NCI-H2196 treated with DMSO at 0.1 percent for 48 hours (cell line): ENCODE results near the gene CATSPERE.
"Not testable (repeated sequence)": the region's sequence is repeated elsewhere in the genome, so short reads cannot be mapped to it uniquely, and the experiment has no call there.

ENCODE experiments used
- DNase-seq: peaks from one replicate; lab custom pipeline; 2025; ENCODE audit not compliant: unreplicated experiment; lab: John Stamatoyannopoulos, UW

The CATSPERE gene

DNA sequence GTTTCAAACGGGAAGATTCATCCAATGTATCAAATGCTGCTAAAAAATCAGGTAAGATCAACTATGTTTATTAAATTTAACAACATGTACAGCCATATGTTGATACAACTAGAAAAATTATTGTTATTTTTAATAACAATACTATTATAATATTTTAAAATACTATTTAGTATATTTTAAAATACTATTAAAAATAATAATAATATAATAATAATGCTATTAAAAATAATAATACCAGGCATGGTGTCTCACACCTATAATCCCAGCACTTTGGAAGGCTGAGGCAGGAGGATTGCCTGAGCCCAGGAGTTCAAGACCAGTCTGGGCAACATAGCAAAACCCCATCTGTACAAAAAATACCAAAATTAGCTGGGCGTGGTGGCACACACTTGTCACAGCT lies 54.6 kb downstream of the CATSPERE start:
- DNase-seq: no peak

DNA sequence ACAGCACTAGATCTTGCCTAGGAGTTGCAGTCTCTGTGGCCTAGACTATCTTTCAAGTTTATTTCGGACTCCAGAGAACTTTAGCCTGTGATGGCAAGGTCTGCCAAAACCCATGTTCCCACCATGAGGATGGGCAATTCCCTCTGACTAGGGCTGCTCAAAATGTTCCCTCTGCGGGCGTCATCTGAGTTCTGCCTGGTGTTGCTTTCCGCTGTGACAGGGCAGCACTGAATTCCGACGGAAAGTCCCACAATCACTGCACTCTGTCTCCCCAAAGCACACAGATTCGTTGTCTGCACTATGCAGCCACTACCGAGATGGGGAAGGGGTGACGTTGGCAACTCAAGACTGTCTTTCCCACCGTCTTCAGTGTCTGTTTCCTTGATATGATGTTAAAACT lies 75.2 kb downstream of the CATSPERE start:
- DNase-seq: no peak

DNA sequence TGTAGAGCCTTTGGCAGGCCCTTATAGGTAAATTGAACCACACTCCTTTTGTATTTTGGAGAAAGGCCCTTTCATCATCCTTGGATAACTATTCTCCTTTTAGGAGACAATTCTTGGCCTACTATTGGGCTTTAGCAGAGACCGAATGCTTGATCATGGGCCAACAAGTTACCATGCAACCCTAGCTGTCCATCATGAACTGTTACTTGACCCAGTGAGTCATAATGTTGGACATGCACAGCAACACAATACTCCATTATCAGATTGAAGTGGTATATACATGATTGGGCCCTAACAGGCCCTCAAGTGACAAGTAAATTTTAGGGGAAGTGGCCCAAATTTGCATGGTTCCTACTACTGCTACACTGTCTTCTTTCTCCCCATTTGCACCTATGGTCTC lies 84.4 kb downstream of the CATSPERE start:
- no peak for DNase-seq

DNA sequence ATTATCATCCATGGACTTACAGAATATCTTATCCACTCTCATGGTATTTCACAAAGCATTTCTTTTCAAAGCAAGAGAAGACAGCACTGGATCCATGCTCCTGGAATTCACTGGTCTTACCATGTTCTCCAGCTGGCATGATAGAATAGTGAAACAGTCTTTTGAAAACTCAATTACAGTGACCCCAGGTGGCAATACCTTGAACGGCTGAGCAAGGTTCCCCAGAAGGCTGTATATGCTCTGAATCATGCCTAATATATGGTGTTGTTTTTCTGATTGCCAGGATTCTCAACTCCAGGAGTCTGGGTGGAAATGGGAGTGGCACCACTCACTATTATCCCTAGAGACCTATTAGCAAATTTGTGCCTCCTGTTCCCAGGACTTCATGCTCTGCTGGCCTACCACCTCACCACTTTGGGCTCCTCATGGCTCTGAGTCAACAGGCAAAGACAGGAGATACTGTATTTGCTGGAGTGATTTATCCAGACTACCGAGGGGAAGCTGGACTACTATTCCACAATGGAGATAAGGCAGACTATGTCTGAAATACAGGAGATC lies 87.6 kb downstream of the CATSPERE start:
- DNase-seq: no peak

- DNase-seq: no peak
Observed at GRCh38 chr1:244552336-244552735, 91.3 kb downstream of the CATSPERE start.

GRCh38 chr1:244556263-244556662 lies 95.2 kb downstream of the CATSPERE start:
- DNase-seq: no peak

DNA sequence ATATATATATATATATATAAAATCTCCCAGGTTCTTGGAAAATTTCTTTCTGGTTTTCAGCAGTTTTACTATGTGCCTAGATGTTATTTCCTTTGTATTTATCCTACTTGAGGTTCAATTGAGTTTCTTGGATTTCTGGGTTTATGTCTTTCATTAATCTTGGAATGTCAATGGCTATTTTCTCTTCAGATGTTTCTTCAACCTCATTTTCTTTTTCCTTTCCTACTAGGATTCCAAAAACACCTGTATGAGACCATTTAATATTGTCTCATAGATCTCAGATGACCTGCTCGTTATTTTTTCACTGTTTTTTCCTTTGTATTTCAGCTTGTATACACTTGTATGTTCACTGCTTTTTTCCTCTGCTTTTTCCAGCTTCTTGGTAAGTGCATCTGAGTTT lies 96.5 kb downstream of the CATSPERE start:
- no peak for DNase-seq

GRCh38 chr1:244559561-244559960 lies 98.5 kb downstream of the CATSPERE start:
- no peak for DNase-seq

GRCh38 chr1:244562877-244563276 lies 101.8 kb downstream of the CATSPERE start:
- not testable (repeated sequence) for DNase-seq

DNA sequence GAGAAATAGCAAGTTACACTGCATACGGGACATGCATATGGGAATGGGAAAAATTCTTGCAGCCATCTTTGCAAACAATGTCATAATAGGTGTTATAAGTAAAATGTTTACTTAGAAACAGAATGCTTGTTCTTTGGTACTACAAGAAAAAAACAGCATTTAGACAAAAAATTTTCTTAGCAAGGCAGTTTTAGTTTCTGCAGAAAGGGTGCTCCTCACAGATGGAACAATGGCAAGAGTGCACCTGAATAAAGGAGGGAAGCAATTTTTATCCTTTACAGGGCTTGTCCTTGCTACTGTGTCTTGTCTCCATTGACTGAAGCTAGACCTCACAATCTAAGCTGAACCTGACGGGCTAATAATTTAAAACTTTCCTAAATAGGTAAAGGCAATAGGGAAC lies 112.7 kb downstream of the CATSPERE start:
- no peak for DNase-seq

GRCh38 chr1:244576259-244576892 lies 115.3 kb downstream of the CATSPERE start:
- no peak for DNase-seq

DNA sequence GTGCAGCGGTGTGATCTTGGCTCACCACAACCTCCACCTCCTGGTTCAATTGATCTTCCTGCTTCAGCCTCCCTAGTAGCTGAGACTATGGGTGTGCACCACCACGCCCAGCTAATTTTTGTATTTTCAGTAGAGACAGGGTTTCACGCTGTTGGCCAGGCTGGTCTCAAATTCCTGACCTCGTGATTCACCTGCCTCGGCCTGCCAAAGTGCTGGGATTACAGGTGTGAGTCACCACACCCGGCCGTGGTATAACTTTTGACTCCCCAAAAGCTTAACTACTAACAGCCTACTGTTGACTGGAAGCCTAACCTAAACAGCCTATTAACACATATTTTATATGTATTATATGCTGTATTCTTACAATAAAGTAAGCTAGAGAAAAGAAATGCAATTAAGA lies 117.1 kb downstream of the CATSPERE start:
- not testable (repeated sequence) for DNase-seq

DNA sequence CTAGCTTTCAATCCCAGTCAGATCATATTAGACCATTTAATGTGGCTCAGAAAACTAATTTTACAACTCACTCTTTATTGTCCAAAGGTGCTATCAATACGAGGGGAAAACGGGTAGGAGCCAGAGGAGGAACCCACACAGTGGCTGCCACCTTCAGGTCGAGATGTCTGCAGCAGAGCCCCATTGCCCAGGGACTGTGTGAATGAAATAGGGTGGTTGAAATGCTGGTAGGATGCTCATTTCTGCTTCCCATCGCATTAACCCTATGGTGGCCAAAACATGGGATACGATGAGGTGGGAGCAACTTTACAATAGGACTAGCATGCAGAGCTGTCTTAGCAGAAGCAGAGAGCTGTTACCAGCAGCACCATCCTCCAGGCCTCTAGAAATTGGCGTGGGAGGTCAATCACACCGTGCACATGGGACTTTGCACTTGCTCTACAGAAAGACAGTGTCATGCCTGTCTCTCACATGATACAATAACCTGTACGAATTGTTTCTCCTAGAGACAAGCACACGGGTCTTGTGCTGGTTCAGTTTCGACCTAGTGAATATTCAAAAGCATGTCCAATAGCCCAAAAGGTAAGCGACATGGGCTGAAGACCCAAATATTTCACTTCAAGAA lies 122.4 kb downstream of the CATSPERE start:
- no peak for DNase-seq

- DNase-seq: no peak
Observed at GRCh38 chr1:244585867-244586266, 124.8 kb downstream of the CATSPERE start.

GRCh38 chr1:244590670-244591069 lies 129.6 kb downstream of the CATSPERE start:
- no peak for DNase-seq

DNA sequence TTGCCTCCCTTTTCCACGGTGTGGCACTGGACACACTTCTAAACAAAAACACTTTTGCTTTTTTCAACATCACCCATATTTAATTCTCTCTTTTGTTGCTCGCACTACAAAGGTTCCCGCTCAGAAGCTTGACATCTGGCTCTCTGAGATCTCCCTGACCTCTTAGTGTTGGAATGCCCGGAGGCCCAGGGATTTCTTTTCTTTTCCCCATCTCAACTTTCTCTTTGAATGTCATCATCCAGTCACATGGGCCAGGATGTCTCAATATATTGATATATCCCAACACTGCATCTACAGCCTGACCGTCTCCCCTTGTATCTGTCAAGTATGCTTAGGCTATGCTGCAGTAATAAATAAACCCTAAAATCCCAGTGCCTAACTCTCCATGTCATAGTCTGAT lies 137.5 kb downstream of the CATSPERE start:
- DNase-seq: no peak

- no peak for DNase-seq
Observed at GRCh38 chr1:244599937-244600350, 138.9 kb downstream of the CATSPERE start.

GRCh38 chr1:244601336-244601735 lies 140.3 kb downstream of the CATSPERE start:
- DNase-seq: no peak

DNA sequence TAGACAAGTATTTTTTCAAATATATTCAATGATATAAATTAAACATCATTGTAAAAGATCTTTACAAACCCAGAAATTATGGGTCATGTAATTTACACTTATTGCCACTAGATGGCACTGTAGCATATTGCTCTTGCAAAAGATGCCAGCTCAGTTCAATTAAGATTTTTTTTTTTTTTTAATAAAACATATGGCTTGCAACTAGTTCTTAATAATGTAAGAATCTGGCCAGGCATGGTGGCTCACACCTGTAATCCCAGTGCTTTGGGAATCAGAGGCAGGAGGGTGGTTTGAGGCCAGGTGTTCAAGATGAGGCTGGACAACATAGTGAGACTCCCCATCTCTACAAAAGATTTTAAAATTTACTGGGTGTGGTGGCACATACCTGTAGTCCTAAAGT lies 142.4 kb downstream of the CATSPERE start:
- DNase-seq: no peak

GRCh38 chr1:244605835-244606370 lies 144.8 kb downstream of the CATSPERE start:
- DNase-seq: no peak

DNA sequence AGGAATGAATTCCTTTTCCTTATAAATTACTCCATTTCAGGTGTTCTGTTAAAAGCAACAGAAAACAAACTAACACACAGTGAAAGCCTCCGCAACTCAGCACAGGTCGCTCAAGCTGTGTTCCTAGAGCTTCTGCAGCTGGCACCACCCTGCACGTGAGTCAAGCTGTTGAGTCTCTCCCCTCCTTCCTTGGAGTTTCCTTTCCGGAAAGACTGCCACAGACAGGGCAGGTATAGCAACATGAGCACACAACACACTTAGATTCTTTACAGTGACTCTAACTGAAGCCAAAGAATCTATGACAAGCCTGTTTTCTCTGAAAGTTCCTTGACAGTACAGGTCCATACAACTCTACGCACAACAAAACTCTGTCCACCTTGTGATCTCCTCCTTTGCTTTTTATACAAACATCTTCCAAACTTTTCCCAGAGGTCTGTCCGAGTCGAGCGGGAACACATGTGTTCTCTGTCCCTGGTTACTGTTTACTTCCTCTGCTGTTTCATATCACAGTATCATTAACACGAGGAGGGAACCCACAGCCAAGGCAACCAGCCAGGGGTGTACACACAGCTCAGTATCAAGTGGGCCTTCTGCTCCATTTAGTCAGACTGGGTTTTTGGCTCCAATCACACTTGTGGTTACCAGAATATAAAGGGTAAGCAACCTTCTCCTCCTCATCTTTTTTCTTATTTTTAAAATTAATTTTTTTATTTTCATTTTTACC lies 153.2 kb downstream of the CATSPERE start:
- DNase-seq: no peak

GRCh38 chr1:244614879-244615278 lies 153.8 kb downstream of the CATSPERE start:
- DNase-seq: no peak
